Karpas-422 (cell line): ENCODE results near the gene FHIT. TPM values are rescaled to one million over a fixed set of nuclear protein-coding genes. Genes with fewer than 3 reads are reported as not detected.

Experiments
- DNase-seq: peaks from one replicate; pipeline ENCODE4 v3.0.0-alpha.2; 2015
- H2AFZ ChIP-seq: fragments of 200-600 bp; sonication (generic); 2 replicates; pipeline ENCODE4 v1.6.1; 2014; ENCODE audit warnings: antibody characterized with exemption, low read length, mixed read lengths
- H3K27ac ChIP-seq: fragments of 200-600 bp; sonication (generic); 2 replicates; pipeline ENCODE4 v1.5.1; 2014; ENCODE audit warnings: mild to moderate bottlenecking, low read length, moderate library complexity
- H3K27me3 ChIP-seq: fragments of 200-600 bp; sonication (generic); 2 replicates; pipeline ENCODE4 v1.6.1; 2014; ENCODE audit warnings: low read length, mixed read lengths
- H3K36me3 ChIP-seq: fragments of 200-600 bp; sonication (generic); 2 replicates; pipeline ENCODE4 v1.6.1; 2014; ENCODE audit warnings: low read length, mixed read lengths; ENCODE audit not compliant: insufficient read depth
- H3K4me1 ChIP-seq: fragments of 200-600 bp; sonication (generic); 2 replicates; pipeline ENCODE4 v1.6.1; 2014; ENCODE audit warnings: mild to moderate bottlenecking, low read length, mixed read lengths
- H3K4me2 ChIP-seq: fragments of 200-600 bp; sonication (generic); 2 replicates; pipeline ENCODE4 v1.6.1; 2014; ENCODE audit warnings: low read length, low read depth, mild to moderate bottlenecking; ENCODE audit not compliant: poor library complexity, severe bottlenecking
- H3K4me3 ChIP-seq: fragments of 200-600 bp; sonication (generic); 2 replicates; pipeline ENCODE4 v1.5.1; 2014; ENCODE audit warnings: mild to moderate bottlenecking, antibody characterized with exemption, low read length, mixed read lengths
- H3K79me2 ChIP-seq: fragments of 200-600 bp; sonication (generic); 2 replicates; pipeline ENCODE4 v1.6.1; 2014; ENCODE audit warnings: mild to moderate bottlenecking, low read length, mixed read lengths
- H3K9ac ChIP-seq: fragments of 200-600 bp; sonication (generic); 2 replicates; pipeline ENCODE4 v1.6.0; 2014; ENCODE audit warnings: low read length
- H3K9me2 ChIP-seq: fragments of 200-600 bp; sonication (generic), shearing (Covaris generic); replicated peaks from 2 replicates; pipeline ENCODE4 v1.6.0; 2014; ENCODE audit warnings: mild to moderate bottlenecking, low read length, moderate library complexity; ENCODE audit not compliant: insufficient read depth
- H3K9me3 ChIP-seq: fragments of 300-700, 200-600 bp; sonication (generic); 2 replicates; pipeline ENCODE4 v1.6.1; 2014; ENCODE audit warnings: low read length, mixed read lengths
- H4K20me1 ChIP-seq: fragments of 200-600 bp; sonication (generic); 2 replicates; pipeline ENCODE4 v1.6.1; 2014; ENCODE audit warnings: mild to moderate bottlenecking, antibody characterized with exemption, low read length, low read depth; ENCODE audit not compliant: insufficient read depth
- total RNA-seq: library from RNA; depleted of rRNA; stranded (reverse); fragments of >200 nt; shearing (Covaris generic); gene quantifications from 2 replicates; pipeline ENCODE4 v1.2.3, GENCODE V29; 2014; ENCODE audit warnings: low replicate concordance

FHIT gene
- total RNA-seq, 1 experiment from 2014 or later = not detected

DNA sequence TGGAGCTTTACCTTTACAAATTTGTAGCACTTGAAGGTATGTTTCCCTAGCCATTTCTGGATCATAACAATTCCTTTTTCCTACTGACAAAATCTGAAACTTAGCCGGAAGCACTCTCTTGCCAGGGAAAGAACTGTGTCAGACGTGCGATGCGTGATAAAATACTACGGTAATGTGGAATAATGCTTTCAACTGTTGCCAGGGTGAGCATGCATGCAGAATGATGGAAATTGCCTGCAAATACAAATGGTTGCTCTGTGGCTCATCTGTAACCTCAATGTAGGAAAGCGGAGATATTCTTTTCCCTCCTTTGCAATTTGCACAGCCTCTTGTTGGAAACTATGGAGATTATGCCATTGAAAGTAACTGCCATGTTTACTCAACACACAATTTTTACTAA is 1464.9 kb downstream of the FHIT start:
- H3K27ac ChIP-seq = no peak overlapping the region
- H2AFZ ChIP-seq = no peak overlapping the region
- H3K9me2 ChIP-seq = no peaks in the 10 kb centered on the region; the same call in 1 of the 2 replicates
- H3K9ac ChIP-seq = no peak overlapping the region
- DNase-seq = no peak
- H3K27me3 ChIP-seq = no peaks in the 10 kb centered on the region
- H4K20me1 ChIP-seq = no peaks in the 10 kb centered on the region
- no peak overlapping the region for H3K4me3 ChIP-seq
- no peak overlapping the region for H3K4me2 ChIP-seq
- H3K79me2 ChIP-seq = no peaks in the 10 kb centered on the region
- H3K9me3 ChIP-seq = no peaks in the 10 kb centered on the region; the same call in none of the 2 replicates
- H3K4me1 ChIP-seq = no peaks in the 10 kb centered on the region
- H3K36me3 ChIP-seq = no peaks in the 10 kb centered on the region

DNA sequence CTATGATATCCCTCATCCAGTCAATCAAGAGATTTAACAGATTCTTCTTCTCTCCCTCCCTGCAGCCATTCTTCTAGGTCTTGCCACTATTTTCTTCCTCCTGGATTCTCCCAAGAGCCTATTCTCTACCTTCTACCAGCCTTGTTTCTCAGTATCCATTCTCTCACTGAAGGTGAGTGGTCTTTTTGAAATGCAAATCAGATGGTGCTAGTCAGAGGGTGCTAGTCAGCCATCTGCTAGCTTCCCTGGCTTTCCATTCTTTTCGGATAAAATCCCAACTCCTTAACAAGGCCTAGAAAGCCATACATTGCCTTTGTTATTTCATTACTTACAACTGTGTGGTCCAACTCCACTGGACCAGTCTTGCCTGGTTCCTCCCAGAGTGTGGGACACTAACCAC is 1467.1 kb downstream of the FHIT start:
- H3K4me1 ChIP-seq = no peaks in the 10 kb centered on the region
- no peaks in the 10 kb centered on the region for H3K27me3 ChIP-seq
- no peak overlapping the region for H3K27ac ChIP-seq
- H3K9me2 ChIP-seq = no peaks in the 10 kb centered on the region; the same call in 1 of the 2 replicates
- H3K9me3 ChIP-seq = no peaks in the 10 kb centered on the region; the same call in none of the 2 replicates
- no peak overlapping the region for H3K9ac ChIP-seq
- H3K4me2 ChIP-seq = no peak overlapping the region
- H3K36me3 ChIP-seq = no peaks in the 10 kb centered on the region
- no peak overlapping the region for H2AFZ ChIP-seq
- no peaks in the 10 kb centered on the region for H3K79me2 ChIP-seq
- H3K4me3 ChIP-seq = no peak overlapping the region
- no peak for DNase-seq
- no peaks in the 10 kb centered on the region for H4K20me1 ChIP-seq

DNA sequence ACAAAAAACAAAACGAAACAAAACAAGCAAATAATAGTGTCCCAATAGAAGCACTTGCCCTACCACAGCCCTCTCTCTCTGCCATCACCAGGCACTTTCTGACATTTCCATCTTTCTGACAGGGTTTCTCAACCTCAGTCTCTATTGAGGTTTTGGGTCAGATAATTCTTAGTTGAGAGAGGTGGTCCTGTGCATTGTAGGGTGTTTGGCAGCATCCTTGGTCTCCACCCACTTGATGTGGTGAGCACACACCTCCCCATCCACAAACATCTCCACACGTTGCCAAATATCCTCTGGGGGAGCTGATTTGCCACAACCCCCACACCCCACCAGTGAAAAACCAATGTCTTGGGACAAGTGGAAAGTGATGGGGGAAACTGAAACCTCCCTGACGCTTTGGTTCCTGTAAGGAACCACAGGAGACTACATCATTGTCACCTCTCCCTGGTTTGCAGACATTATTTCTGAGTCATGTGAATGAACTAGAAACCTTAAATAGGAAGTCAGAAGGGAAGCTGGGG is 1467.7 kb downstream of the FHIT start:
- H2AFZ ChIP-seq = no peak overlapping the region
- H3K9me3 ChIP-seq = no peaks in the 10 kb centered on the region; the same call in none of the 2 replicates
- DNase-seq = no peak
- no peaks in the 10 kb centered on the region for H3K36me3 ChIP-seq
- no peaks in the 10 kb centered on the region for H3K79me2 ChIP-seq
- H3K9ac ChIP-seq = no peak overlapping the region
- no peaks in the 10 kb centered on the region; the same call in 1 of the 2 replicates for H3K9me2 ChIP-seq
- no peak overlapping the region for H3K4me3 ChIP-seq
- H3K27me3 ChIP-seq = no peaks in the 10 kb centered on the region
- H3K4me2 ChIP-seq = no peak overlapping the region
- H4K20me1 ChIP-seq = no peaks in the 10 kb centered on the region
- no peaks in the 10 kb centered on the region for H3K4me1 ChIP-seq
- H3K27ac ChIP-seq = no peak overlapping the region

DNA sequence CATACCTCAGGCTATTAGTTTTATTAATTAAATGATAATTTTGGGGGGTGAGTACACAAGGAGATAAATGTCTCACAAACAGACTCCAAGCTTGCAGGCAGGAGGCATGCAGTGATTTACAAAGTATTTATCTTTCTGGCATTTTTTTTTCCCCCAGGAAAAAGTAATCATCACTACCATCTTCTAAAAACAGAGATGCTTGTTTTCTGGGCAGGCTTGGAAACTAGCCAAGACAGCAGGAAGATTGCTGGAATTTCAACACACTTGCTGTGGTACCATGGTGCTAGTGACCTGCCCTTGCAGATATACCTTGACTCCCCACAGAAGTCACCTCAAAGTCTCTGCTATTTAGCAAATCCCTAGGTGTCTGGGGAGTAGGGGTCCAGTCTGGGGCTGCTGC is 1468.6 kb downstream of the FHIT start:
- no peak overlapping the region for H3K9ac ChIP-seq
- H3K4me3 ChIP-seq = no peak overlapping the region
- peaks cover 3% of the 10 kb centered on the region; the same call in 1 of the 2 replicates for H3K9me2 ChIP-seq
- no peaks in the 10 kb centered on the region for H3K79me2 ChIP-seq
- H3K9me3 ChIP-seq = no peaks in the 10 kb centered on the region; the same call in 1 of the 2 replicates
- no peaks in the 10 kb centered on the region for H3K27me3 ChIP-seq
- DNase-seq = no peak
- H3K4me1 ChIP-seq = no peaks in the 10 kb centered on the region
- H3K36me3 ChIP-seq = no peaks in the 10 kb centered on the region
- H3K27ac ChIP-seq = no peak overlapping the region
- no peak overlapping the region for H3K4me2 ChIP-seq
- no peaks in the 10 kb centered on the region for H4K20me1 ChIP-seq
- no peak overlapping the region for H2AFZ ChIP-seq

DNA sequence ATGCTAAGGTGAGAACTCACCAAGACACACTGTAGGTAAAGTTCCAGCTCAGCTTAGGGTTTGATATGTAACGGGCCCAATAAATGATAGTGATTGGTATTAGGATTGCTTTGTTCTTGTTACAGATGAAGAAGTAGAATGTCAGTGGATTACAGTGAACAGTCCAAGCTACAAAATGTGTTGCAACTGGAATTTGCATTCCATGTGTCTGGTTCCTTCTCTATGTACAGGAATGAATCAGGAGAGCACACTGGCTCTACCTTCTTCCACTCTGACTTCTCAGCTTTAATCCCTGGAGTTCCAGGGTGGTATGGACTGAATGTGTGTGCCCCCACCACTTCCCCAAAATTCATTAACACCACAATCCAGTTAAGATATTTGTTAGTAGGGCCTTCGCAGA is 1471.0 kb downstream of the FHIT start:
- H3K36me3 ChIP-seq = no peaks in the 10 kb centered on the region
- no peak overlapping the region for H3K27ac ChIP-seq
- no peak for DNase-seq
- H3K79me2 ChIP-seq = no peaks in the 10 kb centered on the region
- H4K20me1 ChIP-seq = no peaks in the 10 kb centered on the region
- no peak overlapping the region for H3K9ac ChIP-seq
- H3K27me3 ChIP-seq = no peaks in the 10 kb centered on the region
- H3K4me2 ChIP-seq = no peak overlapping the region
- H3K9me3 ChIP-seq = no peaks in the 10 kb centered on the region; the same call in 1 of the 2 replicates
- no peaks in the 10 kb centered on the region for H3K4me1 ChIP-seq
- H3K4me3 ChIP-seq = no peak overlapping the region
- no peak overlapping the region for H2AFZ ChIP-seq
- H3K9me2 ChIP-seq = peaks cover 3% of the 10 kb centered on the region; the same call in 1 of the 2 replicates

DNA sequence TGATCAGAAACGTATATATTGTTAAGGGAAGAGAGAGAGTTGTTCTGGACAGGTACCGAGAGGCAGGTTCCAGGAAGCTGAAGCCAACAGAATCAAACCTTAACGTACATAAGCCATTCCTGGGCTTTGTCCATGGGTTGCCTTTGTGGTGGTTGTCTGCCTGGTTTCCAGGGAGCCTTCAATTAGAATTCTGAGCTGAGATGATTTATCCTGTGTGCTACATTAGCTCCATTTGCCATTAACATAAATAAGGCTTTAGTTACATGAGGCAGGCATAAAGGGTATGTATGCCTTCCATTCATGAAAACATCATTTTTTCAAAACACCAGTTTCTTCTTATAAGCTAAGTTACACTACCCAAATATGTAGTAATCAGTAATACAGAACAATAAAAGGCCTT is 1472.0 kb downstream of the FHIT start:
- no peak overlapping the region for H3K4me2 ChIP-seq

DNA sequence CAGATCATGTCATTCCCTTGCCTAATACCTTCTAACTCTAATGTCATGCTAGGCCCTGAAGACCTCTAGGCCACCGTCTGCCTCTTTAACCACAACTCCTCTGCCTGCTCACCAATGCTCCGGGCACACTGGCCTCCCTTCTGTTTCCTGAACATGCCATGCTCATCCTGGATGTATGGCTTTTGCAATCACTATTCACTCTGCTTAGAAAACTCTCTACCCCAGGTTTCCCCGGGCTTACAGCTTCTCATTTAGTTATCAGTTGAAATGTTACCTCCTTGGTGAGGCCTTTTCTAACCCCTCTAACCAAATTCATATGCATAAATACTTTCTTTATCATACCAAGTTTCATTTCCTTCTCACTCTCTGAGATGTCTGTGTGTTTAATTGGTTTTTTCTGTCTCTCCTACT is 1473.6 kb downstream of the FHIT start:
- Histone ChIP-seq H3K9me2 (0 out of 2 replicates have a peak, but pooled peaks cover 3% of the 10 kb centered on the region), H3K4me2 (no peak overlapping the region), H2AFZ (no peak overlapping the region), H3K4me1 (no peaks in the 10 kb centered on the region), H4K20me1 (no peaks in the 10 kb centered on the region), H3K27ac (no peak overlapping the region), H3K4me3 (no peak overlapping the region), H3K36me3 (no peaks in the 10 kb centered on the region), H3K9me3 (no peaks in the 10 kb centered on the region), H3K27me3 (no peaks in the 10 kb centered on the region), H3K9ac (no peak overlapping the region), H3K79me2 (no peaks in the 10 kb centered on the region)
- no peak for DNase-seq

More for the DNA sequence above, 1472.0 kb downstream of the FHIT start:
- H3K9ac ChIP-seq = no peak overlapping the region
- peaks cover 3% of the 10 kb centered on the region; the same call in 1 of the 2 replicates for H3K9me2 ChIP-seq
- no peak overlapping the region for H3K27ac ChIP-seq
- H3K79me2 ChIP-seq = no peaks in the 10 kb centered on the region
- no peaks in the 10 kb centered on the region; the same call in 1 of the 2 replicates for H3K9me3 ChIP-seq
- H3K4me1 ChIP-seq = no peaks in the 10 kb centered on the region
- H2AFZ ChIP-seq = no peak overlapping the region
- H3K4me3 ChIP-seq = no peak overlapping the region
- H3K27me3 ChIP-seq = no peaks in the 10 kb centered on the region
- no peaks in the 10 kb centered on the region for H3K36me3 ChIP-seq
- no peak for DNase-seq
- no peaks in the 10 kb centered on the region for H4K20me1 ChIP-seq

DNA sequence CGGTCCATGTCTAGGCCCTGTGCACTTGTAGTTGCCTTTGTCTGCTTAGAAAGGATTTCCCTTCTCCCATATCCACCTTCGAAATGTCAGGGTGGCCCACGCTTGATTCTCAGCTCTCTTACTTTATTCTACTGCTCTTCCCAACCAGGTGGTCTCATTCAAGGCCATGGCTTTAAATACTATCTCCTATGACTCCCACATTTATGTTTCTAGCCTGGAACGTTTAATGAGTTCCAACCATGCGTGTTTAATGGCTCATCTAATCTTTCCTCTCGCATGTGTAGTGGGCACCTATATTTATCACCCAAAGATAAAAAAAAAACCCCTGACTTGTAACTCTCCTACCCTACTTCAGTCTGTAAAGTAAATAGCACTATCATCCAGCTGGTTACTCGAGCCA is 1474.2 kb downstream of the FHIT start:
- Histone ChIP-seq H3K27me3 (no peaks in the 10 kb centered on the region), H2AFZ (no peak overlapping the region), H3K4me2 (no peak overlapping the region), H3K9me2 (0 out of 2 replicates have a peak, but pooled peaks cover 3% of the 10 kb centered on the region), H3K9ac (no peak overlapping the region), H3K9me3 (no peaks in the 10 kb centered on the region), H3K4me3 (no peak overlapping the region), H3K79me2 (no peaks in the 10 kb centered on the region), H4K20me1 (no peaks in the 10 kb centered on the region), H3K27ac (no peak overlapping the region), H3K4me1 (no peaks in the 10 kb centered on the region), H3K36me3 (no peaks in the 10 kb centered on the region)
- no peak for DNase-seq
